Transverse colon (tissue), 1 donor: Measurements from ENCODE around the gene KIZ.

Experiments used
- EP300 ChIP-seq: sonication (generic); formaldehyde crosslinking; IDR thresholded peaks from one replicate; pipeline ENCODE4 v1.6.1; 2017; ENCODE audit warnings: antibody characterized with exemption, low read depth
- POLR2A ChIP-seq: fragments of 450-650 bp; IDR thresholded peaks from one replicate; pipeline ENCODE4 v1.6.1; 2016; ENCODE audit warnings: antibody characterized with exemption, mild to moderate bottlenecking, moderate library complexity

DNA sequence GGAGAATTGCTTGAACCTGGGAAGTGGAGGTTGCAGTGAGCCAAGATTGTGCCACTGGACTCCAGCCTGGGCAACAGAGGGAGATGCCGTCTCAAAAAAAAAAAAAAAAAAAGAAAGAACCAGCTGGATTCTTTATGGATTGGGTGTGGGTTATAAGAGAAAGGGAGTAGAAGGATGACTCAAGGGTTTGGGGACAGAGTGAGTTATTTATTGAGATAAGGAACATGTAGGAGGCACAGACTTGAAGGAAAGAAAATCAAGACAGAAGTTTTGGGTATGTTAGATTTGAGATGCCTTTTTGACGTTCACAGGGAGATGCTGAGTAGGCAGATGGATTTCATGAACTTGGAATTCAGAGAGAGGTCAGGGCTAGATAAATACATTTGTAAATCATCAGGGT, 47.6 kb downstream of the KIZ start:
- TF ChIP-seq EP300 (no peak), POLR2A (no peak)
